ENCODE results near the gene RAB9B. TPM values are rescaled to one million over a fixed set of nuclear protein-coding genes. Genes with fewer than 3 reads are reported as not detected.

RAB9B gene
- total RNA-seq, 1 donor = 1.1 TPM

- no peaks in the 10 kb centered on the region for H3K4me1 ChIP-seq (ENCODE audit: insufficient read depth, low read length)
- no peak overlapping the region for H3K4me3 ChIP-seq (ENCODE audit: insufficient read depth, low read length)
- no peak for TF ChIP-seq CTCF (IDR thresholded peaks at IDR 0.05; ENCODE audit: extremely low read depth, low read depth, low read length)
- H3K36me3 ChIP-seq (ENCODE audit: insufficient read depth, low read length) = no peaks in the 10 kb centered on the region
- no peaks in the 10 kb centered on the region for H4K20me1 ChIP-seq (ENCODE audit: insufficient read depth, low read length)
- H3K79me2 ChIP-seq (ENCODE audit: insufficient read depth, low read length) = no peaks in the 10 kb centered on the region
- peaks cover 47% of the 10 kb centered on the region for H3K27me3 ChIP-seq (ENCODE audit: insufficient read depth, low read length)
- H3K27ac ChIP-seq (ENCODE audit: low read depth, low read length) = no peak overlapping the region
- no peak overlapping the region for H2AFZ ChIP-seq (ENCODE audit: low read length)
- DNase-seq (ENCODE audit: insufficient read length, low spot score, missing footprints) = no peak
- no peak overlapping the region for H3K4me2 ChIP-seq (ENCODE audit: insufficient read depth, low read length)
- no peaks in the 10 kb centered on the region for H3K9me3 ChIP-seq (ENCODE audit: low read depth, low read length)
Measured at GRCh38 chrX:103783196-103783595, 48.9 kb downstream of the RAB9B start.

GRCh38 chrX:103782640-103783039 is 49.4 kb downstream of the RAB9B start:
- no peak for DNase-seq (ENCODE audit: insufficient read length, low spot score, missing footprints)
- Histone ChIP-seq H3K27ac (ENCODE audit: low read depth, low read length) (no peak overlapping the region), H3K4me2 (ENCODE audit: insufficient read depth, low read length) (no peak overlapping the region), H3K36me3 (ENCODE audit: insufficient read depth, low read length) (no peaks in the 10 kb centered on the region), H3K4me1 (ENCODE audit: insufficient read depth, low read length) (no peaks in the 10 kb centered on the region), H3K9me3 (ENCODE audit: low read depth, low read length) (no peaks in the 10 kb centered on the region), H4K20me1 (ENCODE audit: insufficient read depth, low read length) (no peaks in the 10 kb centered on the region), H3K4me3 (ENCODE audit: insufficient read depth, low read length) (no peak overlapping the region), H3K79me2 (ENCODE audit: insufficient read depth, low read length) (no peaks in the 10 kb centered on the region), H3K27me3 (ENCODE audit: insufficient read depth, low read length) (peaks cover 46% of the 10 kb centered on the region), H2AFZ (ENCODE audit: low read length) (no peak overlapping the region)
- TF ChIP-seq CTCF (IDR thresholded peaks at IDR 0.05; ENCODE audit: extremely low read depth, low read depth, low read length) = no peak

- Histone ChIP-seq H3K4me2 (ENCODE audit: insufficient read depth, low read length) (no peak overlapping the region), H3K9me3 (ENCODE audit: low read depth, low read length) (no peaks in the 10 kb centered on the region), H3K4me3 (ENCODE audit: insufficient read depth, low read length) (no peak overlapping the region), H4K20me1 (ENCODE audit: insufficient read depth, low read length) (peaks cover 2% of the 10 kb centered on the region), H3K79me2 (ENCODE audit: insufficient read depth, low read length) (no peaks in the 10 kb centered on the region), H3K27me3 (ENCODE audit: insufficient read depth, low read length) (peaks cover 49% of the 10 kb centered on the region), H3K27ac (ENCODE audit: low read depth, low read length) (no peak overlapping the region), H2AFZ (ENCODE audit: low read length) (no peak overlapping the region), H3K4me1 (ENCODE audit: insufficient read depth, low read length) (no peaks in the 10 kb centered on the region), H3K36me3 (ENCODE audit: insufficient read depth, low read length) (no peaks in the 10 kb centered on the region)
- DNase-seq (ENCODE audit: insufficient read length, low spot score, missing footprints) = no peak
- TF ChIP-seq CTCF (IDR thresholded peaks at IDR 0.05; ENCODE audit: extremely low read depth, low read depth, low read length) = no peak
Measured at GRCh38 chrX:103781706-103782105, 50.4 kb downstream of the RAB9B start.

- H4K20me1 ChIP-seq (ENCODE audit: insufficient read depth, low read length) = peaks cover 2% of the 10 kb centered on the region
- H2AFZ ChIP-seq (ENCODE audit: low read length) = no peak overlapping the region
- no peak overlapping the region for H3K4me3 ChIP-seq (ENCODE audit: insufficient read depth, low read length)
- H3K9me3 ChIP-seq (ENCODE audit: low read depth, low read length) = no peaks in the 10 kb centered on the region
- H3K27ac ChIP-seq (ENCODE audit: low read depth, low read length) = no peak overlapping the region
- H3K4me2 ChIP-seq (ENCODE audit: insufficient read depth, low read length) = no peak overlapping the region
- H3K79me2 ChIP-seq (ENCODE audit: insufficient read depth, low read length) = no peaks in the 10 kb centered on the region
- no peak for DNase-seq (ENCODE audit: insufficient read length, low spot score, missing footprints)
- peaks cover 55% of the 10 kb centered on the region for H3K27me3 ChIP-seq (ENCODE audit: insufficient read depth, low read length)
- no peaks in the 10 kb centered on the region for H3K4me1 ChIP-seq (ENCODE audit: insufficient read depth, low read length)
- TF ChIP-seq CTCF (IDR thresholded peaks at IDR 0.05; ENCODE audit: extremely low read depth, low read depth, low read length) = no peak
- no peaks in the 10 kb centered on the region for H3K36me3 ChIP-seq (ENCODE audit: insufficient read depth, low read length)
Measured at GRCh38 chrX:103781062-103781402, 51.0 kb downstream of the RAB9B start.
